Calu3 (cell line): ENCODE measurements around the gene FGF11. TPM values are rescaled to one million over a fixed set of nuclear protein-coding genes. Genes with fewer than 3 reads are reported as not detected.

Source experiments
- BruUV-seq: library from RNA; stranded (reverse); fragments of 400-500 nt; replicated peaks from 2 replicates; lab custom pipeline; 2021; lab: Mats Ljungman, UMichigan
- CTCF ChIA-PET: fragments of 300-600 bp; sonication (Branson Sonifier 250); formaldehyde crosslinking; loops from one replicate; lab custom pipeline; 2022; ENCODE audit warnings: antibody characterized with exemption; lab: Charles Lee
- DNase-seq: peaks from one replicate; pipeline ENCODE4 v3.0.0; 2022
- H3K27ac Mint-ChIP-seq: one replicate; pipeline ENCODE4 v1.8.0; 2022; ENCODE audit warnings: mixed read lengths; ENCODE audit not compliant: unreplicated experiment
- H3K27me3 Mint-ChIP-seq: one replicate; pipeline ENCODE4 v1.8.0; 2022; ENCODE audit warnings: mixed read lengths; ENCODE audit not compliant: unreplicated experiment
- H3K36me3 Mint-ChIP-seq: one replicate; pipeline ENCODE4 v1.8.0; 2022; ENCODE audit warnings: mild to moderate bottlenecking, moderate library complexity, mixed read lengths; ENCODE audit not compliant: insufficient read depth, unreplicated experiment
- H3K4me1 Mint-ChIP-seq: one replicate; pipeline ENCODE4 v1.8.0; 2022; ENCODE audit warnings: mild to moderate bottlenecking, low read depth, mixed read lengths; ENCODE audit not compliant: unreplicated experiment
- H3K4me3 Mint-ChIP-seq: one replicate; pipeline ENCODE4 v1.8.0; 2022; ENCODE audit warnings: mild to moderate bottlenecking, low read depth, moderate library complexity, mixed read lengths; ENCODE audit not compliant: unreplicated experiment
- H3K9me3 Mint-ChIP-seq: one replicate; pipeline ENCODE4 v1.8.0; 2022; ENCODE audit warnings: low read depth, mixed read lengths; ENCODE audit not compliant: unreplicated experiment
- intact Hi-C: fragments of 100-400 bp; cut with micrococcal nuclease; formaldehyde crosslinking; loops from one replicate; pipeline ENCODE4 v1.10.0; 2022; ENCODE audit not compliant: unreplicated experiment
- total RNA-seq: library from RNA; stranded (reverse); gene quantifications from 2 replicates; pipeline ENCODE4 v1.2.3, GENCODE V29; 2022
- TF ChIP-seq, protein P1 (sequence below): fragments of 200-600 bp; IDR thresholded peaks from one replicate; pipeline ENCODE4 v1.8.0; 2022; ENCODE audit warnings: antibody characterized with exemption; ENCODE audit not compliant: unreplicated experiment

Gene FGF11
- total RNA-seq, 1 experiment from 2014 or later, result 2.1 TPM

DNA sequence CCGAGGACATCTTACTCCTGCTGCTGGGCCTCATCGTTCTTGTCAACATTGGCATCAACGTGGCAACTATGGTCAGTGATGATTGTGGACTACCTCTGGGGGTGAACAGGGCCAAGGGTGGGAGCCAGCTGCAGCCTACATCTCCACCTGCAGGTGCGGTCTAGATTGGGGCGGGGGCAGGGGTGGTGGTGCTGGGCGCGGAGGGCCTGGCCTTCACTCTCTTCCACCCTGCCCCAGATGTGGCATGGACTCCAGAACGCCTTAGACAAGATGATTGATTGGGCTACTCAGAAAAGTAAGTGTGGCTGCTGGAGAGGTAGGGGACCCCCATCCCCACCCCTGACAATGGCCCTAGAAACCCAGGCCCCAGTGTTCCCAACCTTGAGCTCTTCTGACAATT, 13.6 kb upstream of the FGF11 start:
- CTCF ChIA-PET, result no interaction called here
- no peaks in the 10 kb centered on the region for H3K4me1 Mint-ChIP-seq
- H3K9me3 Mint-ChIP-seq, result no peaks in the 10 kb centered on the region
- H3K36me3 Mint-ChIP-seq, result peaks cover 4% of the 10 kb centered on the region
- no peak overlapping the region for H3K27ac Mint-ChIP-seq
- H3K27me3 Mint-ChIP-seq, result no peaks in the 10 kb centered on the region
- intact Hi-C loops, result no loop called here
- no peak for DNase-seq
- TF ChIP-seq, protein P1, sequence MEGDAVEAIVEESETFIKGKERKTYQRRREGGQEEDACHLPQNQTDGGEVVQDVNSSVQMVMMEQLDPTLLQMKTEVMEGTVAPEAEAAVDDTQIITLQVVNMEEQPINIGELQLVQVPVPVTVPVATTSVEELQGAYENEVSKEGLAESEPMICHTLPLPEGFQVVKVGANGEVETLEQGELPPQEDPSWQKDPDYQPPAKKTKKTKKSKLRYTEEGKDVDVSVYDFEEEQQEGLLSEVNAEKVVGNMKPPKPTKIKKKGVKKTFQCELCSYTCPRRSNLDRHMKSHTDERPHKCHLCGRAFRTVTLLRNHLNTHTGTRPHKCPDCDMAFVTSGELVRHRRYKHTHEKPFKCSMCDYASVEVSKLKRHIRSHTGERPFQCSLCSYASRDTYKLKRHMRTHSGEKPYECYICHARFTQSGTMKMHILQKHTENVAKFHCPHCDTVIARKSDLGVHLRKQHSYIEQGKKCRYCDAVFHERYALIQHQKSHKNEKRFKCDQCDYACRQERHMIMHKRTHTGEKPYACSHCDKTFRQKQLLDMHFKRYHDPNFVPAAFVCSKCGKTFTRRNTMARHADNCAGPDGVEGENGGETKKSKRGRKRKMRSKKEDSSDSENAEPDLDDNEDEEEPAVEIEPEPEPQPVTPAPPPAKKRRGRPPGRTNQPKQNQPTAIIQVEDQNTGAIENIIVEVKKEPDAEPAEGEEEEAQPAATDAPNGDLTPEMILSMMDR, result no peak
- BruUV-seq, result no TSS peak
- no peak overlapping the region for H3K4me3 Mint-ChIP-seq

DNA sequence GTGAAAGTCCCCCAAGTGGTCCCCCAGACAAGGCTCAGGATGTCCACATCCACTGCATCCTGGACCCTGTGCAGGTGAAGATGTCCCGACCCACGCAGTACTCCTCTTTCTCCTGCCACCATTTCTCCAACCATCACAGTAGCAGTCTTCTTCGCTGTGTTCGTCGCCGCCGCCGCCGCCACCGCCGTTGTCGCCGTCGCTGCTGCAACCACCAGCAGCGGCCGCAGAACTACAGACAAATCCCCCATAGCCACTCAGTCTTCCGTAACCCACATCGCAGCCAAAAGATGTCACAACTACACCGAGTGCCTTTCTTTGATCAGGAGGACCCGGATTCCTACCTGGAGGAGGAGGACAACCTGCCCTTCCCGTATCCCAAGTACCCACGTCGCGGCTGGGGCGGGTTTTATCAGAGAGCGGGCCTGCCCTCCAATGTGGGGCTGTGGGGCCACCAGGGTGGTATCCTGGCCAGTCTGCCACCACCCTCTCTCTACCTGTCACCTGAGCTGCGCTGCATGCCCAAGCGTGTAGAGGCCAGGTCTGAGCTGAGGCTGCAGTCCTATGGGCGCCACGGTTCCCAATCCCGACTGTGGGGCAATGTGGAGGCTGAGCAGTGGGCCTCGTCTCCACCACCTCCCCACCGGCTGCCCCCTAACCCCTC, 13.0 kb upstream of the FGF11 start:
- Mint-ChIP-seq H3K27ac (no peak overlapping the region), H3K36me3 (peaks cover 4% of the 10 kb centered on the region), H3K9me3 (no peaks in the 10 kb centered on the region), H3K27me3 (no peaks in the 10 kb centered on the region), H3K4me1 (no peaks in the 10 kb centered on the region), H3K4me3 (no peak overlapping the region)
- CTCF ChIA-PET, result no interaction called here
- TF ChIP-seq, protein P1, result no peak
- no peak for DNase-seq
- intact Hi-C loops, result no loop called here
- BruUV-seq, result no TSS peak

DNA sequence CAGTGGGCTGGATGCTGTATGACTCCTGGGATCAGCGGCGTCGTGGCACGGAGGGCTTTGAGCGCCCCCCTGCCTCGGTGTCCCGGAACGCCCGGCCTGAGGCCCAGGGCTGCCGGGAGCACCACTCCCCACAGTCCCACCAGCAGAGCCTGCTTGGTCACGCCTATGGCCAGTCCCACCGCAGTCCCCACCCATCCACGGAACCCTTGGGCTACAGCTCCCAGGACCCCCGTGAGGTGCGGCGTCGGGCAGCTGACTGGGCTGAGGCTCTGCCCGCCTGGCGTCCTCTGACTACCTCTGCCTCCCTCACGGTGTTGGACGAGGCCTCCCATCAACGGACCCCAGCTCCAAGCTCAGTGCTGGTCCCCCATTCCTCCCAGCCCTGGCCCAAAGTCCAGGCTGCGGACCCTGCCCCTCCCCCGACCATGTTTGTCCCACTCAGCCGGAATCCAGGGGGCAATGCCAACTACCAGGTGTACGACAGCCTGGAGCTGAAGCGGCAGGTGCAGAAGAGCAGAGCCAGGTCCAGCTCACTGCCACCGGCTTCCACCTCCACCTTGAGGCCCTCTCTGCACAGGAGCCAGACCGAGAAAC, 12.3 kb upstream of the FGF11 start:
- Mint-ChIP-seq H3K9me3 (no peaks in the 10 kb centered on the region), H3K27ac (no peak overlapping the region), H3K4me1 (no peaks in the 10 kb centered on the region), H3K36me3 (peaks cover 4% of the 10 kb centered on the region), H3K4me3 (no peak overlapping the region), H3K27me3 (no peaks in the 10 kb centered on the region)
- DNase-seq, result no peak
- TF ChIP-seq, protein P1, result no peak
- intact Hi-C loops, result no loop called here
- no TSS peak for BruUV-seq
- CTCF ChIA-PET, result no interaction called here

DNA sequence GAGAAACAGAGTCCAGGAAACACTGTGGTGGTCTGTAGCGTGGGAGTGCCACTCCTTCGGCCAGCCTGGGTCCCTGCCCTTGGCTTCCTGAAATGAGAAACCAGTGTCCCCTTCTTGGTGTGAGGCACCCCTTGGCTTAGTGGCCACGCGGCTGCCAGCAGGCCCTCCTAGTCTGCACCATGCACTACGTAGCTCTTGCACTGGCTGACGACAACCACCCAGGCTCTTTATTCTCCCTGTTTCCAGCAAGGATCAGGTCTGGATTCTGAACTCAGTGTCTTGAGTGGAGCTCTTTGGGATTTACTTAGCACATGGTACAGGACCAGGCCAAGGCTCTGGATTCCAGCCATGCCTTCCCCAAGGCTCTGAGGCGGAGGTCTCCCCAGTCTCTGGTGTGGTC, 11.8 kb upstream of the FGF11 start:
- no peaks in the 10 kb centered on the region for H3K9me3 Mint-ChIP-seq
- TF ChIP-seq, protein P1, result no peak
- no peaks in the 10 kb centered on the region for H3K27me3 Mint-ChIP-seq
- no peak overlapping the region for H3K4me3 Mint-ChIP-seq
- CTCF ChIA-PET, result interaction anchor here (0.7 kb wide), 1 partner anchor 71 kb away, joined by 3 read pairs; no protein-coding TSS in a partner anchor
- H3K27ac Mint-ChIP-seq, result no peak overlapping the region
- no peak for DNase-seq
- H3K36me3 Mint-ChIP-seq, result peaks cover 4% of the 10 kb centered on the region
- H3K4me1 Mint-ChIP-seq, result no peaks in the 10 kb centered on the region
- BruUV-seq, result no TSS peak
- intact Hi-C loops, result no loop called here
